ENCODE data around the gene PYGO2. TPM values are rescaled to one million over a fixed set of nuclear protein-coding genes. Genes with fewer than 3 reads are reported as not detected.

PYGO2 gene, protein sequence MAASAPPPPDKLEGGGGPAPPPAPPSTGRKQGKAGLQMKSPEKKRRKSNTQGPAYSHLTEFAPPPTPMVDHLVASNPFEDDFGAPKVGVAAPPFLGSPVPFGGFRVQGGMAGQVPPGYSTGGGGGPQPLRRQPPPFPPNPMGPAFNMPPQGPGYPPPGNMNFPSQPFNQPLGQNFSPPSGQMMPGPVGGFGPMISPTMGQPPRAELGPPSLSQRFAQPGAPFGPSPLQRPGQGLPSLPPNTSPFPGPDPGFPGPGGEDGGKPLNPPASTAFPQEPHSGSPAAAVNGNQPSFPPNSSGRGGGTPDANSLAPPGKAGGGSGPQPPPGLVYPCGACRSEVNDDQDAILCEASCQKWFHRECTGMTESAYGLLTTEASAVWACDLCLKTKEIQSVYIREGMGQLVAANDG
- total RNA-seq, result 7.7 and 18.3 TPM in 2 replicates

DNA sequence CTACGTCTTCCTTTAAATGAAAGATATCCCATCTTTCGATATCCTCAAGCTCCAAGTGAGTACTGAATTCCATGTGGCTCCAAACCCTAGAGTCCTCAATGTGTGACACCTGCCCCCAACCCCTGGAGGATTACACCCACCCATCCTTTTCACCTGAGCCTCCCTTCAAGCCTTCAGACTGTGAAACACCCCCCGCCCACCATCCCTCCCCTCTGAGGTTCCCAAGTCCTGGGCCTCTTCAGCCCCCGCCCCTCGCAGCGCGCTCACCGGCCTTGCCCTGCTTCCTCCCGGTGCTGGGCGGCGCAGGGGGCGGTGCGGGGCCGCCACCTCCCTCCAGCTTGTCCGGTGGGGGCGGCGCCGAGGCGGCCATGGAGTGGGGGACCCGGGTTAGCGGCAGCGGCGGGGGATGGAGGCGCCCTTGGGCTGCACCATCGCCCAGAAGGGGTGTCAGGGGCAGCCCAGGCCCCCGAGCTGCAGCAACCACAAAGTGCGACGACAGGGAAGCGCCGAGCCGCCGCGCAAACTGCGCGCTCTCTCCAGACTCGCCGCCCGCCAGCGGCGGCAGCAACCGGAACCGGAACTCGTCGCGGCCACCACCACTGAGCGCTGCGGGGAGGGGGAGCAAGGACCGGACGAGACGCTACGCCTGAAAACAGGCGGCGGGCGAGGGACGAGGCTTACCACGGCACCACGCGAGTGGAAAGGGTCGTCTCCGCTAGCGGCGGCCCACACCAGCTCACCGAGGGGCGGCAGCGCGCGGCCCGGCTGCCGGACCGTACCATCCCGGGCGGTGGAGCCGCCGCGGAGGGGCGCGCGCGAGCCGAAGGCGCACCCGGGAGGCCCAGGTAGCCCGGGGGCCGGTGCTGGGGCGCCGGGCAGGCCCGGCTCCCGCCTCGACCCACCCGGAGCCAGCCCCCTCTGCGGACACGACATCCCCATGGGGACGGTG is at the start of gene PYGO2:
TSS of gene PYGO2 (minus strand) at position 576 of the 949 bp plus-strand sequence. CDS start at position 370, 206 bp downstream.

DNA sequence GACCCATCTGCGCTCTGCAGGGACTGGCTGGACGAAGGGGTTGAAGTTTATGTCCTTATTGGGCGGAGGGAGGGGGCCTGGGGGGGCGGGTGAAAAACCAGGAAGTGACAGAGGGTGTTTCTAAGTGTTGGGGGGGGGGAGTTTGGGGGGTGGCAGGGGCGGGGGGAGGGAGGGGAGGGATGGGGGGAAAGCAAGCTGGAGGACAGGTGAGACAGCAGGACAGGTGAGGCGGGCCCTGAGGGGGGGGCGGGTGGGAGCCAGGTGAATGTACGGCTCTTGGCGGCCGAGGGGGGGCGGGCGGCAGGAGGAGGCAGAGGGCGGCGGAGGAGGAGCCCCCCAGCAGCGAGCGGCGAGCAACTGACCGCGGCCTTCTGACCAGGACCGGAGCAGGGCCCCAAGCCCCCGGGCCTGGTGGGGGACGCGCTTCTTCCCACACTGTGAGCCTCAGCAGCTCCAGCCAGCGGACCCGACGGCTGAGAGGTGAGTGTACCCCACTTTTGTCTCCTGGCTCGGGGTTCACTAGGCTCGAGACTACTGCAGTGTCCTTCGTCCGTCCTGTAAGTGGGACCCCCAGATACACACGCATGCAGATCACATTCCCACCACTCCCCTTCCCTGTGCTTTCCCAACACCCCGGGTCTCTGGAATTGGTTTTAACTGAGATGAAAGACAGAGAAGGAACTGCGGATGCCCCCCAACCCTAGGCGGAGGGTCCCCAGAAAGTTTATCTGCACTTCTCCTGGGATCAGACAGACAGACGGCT is 41.1 kb upstream of the PYGO2 start, which contains the start of gene ZBTB7B:
TSS of gene ZBTB7B (plus strand) at position 339 of the 763 bp plus-strand sequence. CDS start 11,859 bp downstream, outside the sequence.

DNA sequence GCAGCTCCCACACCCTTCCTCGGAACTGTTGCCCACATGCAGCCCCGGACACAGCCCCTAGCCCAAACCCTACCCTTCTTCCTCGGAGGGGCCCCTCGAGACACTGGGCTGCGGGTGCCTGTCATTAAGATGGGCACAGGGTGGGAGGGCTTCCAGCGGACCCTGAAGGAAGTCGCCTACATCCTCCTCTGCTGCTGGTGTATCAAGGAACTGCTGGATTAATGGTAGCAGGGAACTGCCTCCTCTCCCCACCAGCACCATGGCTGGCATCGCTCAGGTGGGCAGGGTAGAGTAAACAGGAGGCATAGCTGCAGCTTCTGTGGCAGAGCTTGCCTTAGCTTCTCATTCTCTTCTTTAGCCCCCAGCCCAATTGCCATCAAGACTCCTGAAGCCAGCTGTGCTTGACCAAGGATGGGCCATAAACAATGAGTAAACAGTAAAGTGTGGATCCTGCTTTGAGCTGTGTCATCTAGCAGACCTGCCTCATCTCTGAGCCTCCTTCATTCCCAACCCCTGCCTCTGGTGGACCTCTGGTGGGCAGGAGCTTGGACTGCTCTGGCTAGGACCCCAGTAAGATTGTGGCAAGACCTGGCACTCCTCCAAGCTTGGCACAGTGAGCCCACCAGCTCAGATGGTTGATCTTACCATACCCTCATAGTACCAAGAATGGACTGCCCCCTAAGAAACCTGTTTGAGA is 32.1 kb upstream of the PYGO2 start, which contains the start of gene LENEP:
TSS of gene LENEP (plus strand) at position 15 of the 697 bp plus-strand sequence. CDS start at position 37, 22 bp downstream.

DNA sequence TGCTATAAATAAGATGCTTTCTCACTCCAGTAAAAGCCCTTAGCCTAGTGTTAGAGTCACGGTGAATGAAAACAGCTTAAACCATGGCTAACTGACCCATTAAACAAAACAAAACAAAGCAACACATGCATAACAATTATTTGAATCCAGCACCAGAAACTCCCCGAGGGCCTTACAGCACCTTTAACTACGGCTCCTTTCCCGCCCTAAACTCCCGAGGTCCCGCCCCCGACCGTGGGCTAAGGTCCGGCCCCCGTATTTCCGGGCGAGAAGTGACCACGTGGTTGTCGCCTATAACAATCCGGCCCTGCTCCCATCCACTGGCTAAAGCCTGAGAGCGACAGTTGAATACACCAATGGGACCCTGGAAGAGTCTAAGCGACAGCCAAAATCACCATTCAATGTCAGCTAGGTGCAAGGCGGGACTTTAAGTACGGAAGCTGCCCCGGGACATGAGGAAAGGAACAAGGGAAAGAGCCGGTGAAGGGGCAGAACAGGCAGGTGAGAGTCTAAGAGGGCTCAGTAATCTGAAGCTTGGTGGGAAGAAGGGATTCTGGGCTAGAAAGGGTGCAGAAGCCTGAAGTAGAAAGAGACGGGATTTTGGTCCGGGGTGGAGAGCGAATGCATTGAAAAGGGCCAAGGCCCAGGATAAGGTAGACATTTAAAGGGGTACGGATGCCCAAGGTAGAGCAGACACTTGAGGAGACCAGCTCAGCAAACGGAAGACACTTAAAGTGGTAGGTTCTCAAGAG is 21.5 kb upstream of the PYGO2 start, which contains the start of gene FLAD1:
TSS of gene FLAD1 (plus strand) at position 448 of the 752 bp plus-strand sequence. CDS start 351 bp downstream, outside the sequence.

DNA sequence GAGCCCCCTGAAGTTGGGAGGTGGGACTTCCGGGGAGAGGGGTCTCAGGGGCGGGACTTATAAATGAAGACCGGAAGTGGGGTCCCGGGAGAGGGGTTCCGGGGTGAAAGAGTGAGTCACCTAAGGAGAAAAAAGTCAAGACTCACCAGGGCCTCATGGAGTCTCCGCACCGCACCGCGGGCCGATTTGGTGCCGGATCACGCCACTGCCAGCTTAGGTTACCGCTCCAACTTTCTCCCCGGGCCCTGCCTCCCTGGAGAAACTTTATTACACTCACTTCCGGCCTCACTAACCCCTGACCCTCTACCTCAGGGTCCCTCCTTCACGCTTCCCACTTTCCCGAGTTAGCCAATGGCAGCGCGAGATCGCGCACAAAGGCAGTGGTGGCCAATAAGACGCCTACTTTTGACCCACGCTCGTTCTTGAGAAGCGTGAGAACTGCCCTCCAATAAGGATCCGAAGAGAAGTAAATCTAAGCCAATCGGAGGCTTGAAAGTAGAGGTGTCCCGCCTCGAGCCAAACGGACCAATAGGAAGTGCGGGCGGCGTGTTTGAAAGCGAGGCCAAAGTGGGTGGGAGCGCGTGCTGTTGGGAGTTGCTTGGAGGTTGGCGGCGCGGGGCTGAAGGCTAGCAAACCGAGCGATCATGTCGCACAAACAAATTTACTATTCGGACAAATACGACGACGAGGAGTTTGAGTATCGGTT is 12.7 kb upstream of the PYGO2 start, which contains the start of gene CKS1B:
TSS of gene CKS1B (plus strand) at position 580 of the 706 bp plus-strand sequence. CDS start at position 645, 65 bp downstream.

DNA sequence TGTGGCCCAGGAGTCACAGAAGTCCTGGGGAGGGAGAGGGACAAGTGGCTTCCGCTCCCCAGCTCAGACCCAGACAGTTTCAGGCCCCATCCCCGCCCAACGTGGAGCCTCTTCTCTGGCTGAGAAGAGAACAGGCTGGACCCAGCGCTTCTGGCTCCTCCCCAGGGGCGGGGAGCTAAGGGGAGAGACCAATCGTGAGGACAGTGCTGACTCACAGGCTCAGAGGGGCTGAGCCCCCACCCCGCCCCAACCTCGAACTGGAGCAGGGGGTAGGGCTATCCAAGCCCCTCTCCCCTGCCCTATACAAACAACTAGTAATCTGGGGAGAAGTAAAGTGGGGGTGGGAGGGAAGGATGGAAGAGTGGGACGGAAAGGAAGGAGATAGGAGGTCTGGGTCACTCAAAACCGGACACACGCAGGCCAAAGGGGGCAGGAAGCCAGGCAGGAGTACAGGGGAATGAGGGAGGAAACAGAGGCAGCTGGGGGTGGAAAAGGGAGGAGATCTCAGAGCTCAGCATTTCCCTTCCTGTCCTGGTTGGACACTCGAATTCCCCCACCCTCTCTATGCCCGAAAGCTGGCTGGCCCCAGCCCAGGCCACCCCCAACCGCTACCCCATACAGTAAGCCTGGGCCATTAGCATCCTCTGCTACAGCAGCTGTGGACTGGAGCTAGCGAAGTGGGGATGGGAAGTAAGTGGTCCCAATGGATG is 9.2 kb upstream of the PYGO2 start, which contains the start of gene SHC1:
TSS of gene SHC1 (minus strand) at position 117 of the 710 bp plus-strand sequence. CDS start 221 bp downstream, outside the sequence.

DNA sequence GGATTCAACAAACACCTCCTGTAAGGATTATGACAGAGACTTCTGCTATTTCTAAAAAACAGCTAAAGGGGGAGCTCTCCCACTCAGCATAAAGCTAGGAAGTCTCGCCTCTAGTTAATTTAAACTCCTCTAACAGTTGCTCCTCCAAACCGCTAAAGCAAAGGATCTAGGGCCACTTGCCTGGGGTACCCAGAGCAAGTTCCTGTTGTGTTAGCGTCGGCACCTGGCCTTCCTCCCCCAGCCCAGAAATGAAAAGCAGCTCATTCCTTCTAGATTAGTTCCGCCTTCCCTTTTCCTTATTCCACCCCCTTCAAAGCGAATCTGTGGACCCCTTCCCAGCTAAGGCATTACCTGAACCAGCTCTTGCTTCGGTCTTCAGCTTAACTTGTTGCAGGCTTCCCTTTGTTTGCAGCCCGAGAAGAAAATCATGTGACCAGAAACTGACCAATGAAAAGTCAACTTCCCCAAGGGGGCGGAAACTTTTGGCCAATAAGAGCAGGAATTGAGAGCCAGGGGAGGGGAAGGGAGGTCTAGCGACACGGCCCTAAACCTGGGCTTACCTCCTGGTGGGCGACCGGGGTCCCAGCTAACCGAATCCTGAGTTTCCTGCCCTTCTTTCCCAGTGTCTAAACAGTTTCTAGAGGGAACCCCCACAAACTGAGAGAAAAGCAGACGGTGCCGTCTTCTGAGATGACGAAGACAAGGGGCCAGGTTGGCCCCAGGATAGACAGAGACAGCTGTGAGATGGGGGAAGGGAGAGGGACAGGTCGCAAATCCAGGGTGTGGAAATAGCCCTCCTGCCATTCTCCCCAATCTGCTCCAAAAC is 5.7 kb downstream of the PYGO2 start, which contains the start of gene PBXIP1:
TSS of gene PBXIP1 (minus strand) at position 382 of the 826 bp plus-strand sequence. CDS start 2,378 bp downstream, outside the sequence.

DNA sequence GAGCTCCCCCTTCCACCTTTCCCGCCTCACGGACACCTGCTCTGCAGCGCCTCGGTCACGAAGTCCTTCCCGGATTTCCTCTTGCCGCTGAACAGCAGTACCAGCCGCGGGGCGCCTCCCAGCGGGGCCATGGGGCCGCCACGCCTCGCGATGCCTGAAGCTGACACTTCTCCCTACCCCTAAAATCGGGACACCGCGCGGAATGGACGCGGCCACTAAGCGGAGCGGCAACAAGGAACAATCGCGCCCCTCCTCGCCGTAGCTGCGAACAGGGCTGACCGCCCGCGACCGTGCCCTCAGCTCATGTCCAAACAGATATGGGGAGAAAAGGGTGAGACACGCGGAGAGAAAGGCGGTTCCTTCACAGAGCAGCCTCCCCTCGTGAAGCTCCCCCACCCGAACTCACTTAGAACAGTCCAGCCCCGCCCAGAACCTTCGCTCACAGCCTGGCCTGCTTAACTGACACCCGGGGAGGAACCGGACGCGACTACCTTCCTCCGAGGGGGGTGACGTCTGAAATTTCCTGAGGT is 25.0 kb downstream of the PYGO2 start, which contains the start of gene PMVK:
TSS of gene PMVK (minus strand) at position 165 of the 530 bp plus-strand sequence. CDS start at position 131, 34 bp downstream.

Other genes with a start within 250 kb of the PYGO2 start
- 0.16 and 1.5 TPM in 2 replicates for gene KCNN3, start 91.5 kb downstream of the PYGO2 start, total RNA-seq
- gene PMVK, start 25.1 kb downstream of the PYGO2 start, total RNA-seq, result 8.6 and 10.6 TPM in 2 replicates
- gene PBXIP1, start 5.7 kb downstream of the PYGO2 start, total RNA-seq, result 74.6 and 104 TPM in 2 replicates
- 159 and 342 TPM in 2 replicates for gene SHC1, start 9.0 kb upstream of the PYGO2 start, total RNA-seq
- 56.2 and 86.6 TPM in 2 replicates for gene CKS1B, start 12.9 kb upstream of the PYGO2 start, total RNA-seq
- gene FLAD1, start 21.6 kb upstream of the PYGO2 start, total RNA-seq, result 16.8 and 25.1 TPM in 2 replicates
- 0.76 TPM in 1 of 2 replicates, not detected in the other for gene LENEP, start 31.8 kb upstream of the PYGO2 start, total RNA-seq
- 7.6 and 11.1 TPM in 2 replicates for gene ZBTB7B, start 41.0 kb upstream of the PYGO2 start, total RNA-seq
- under 0.01 and 0.13 TPM in 2 replicates for gene DCST2, start 72.0 kb upstream of the PYGO2 start, total RNA-seq
- not detected in 2 replicates for gene DCST1, start 72.0 kb upstream of the PYGO2 start, total RNA-seq
- gene ADAM15, start 89.5 kb upstream of the PYGO2 start, total RNA-seq, result 241 and 324 TPM in 2 replicates
- 4.2 and 13.6 TPM in 2 replicates for gene EFNA4, start 102.0 kb upstream of the PYGO2 start, total RNA-seq
- gene EFNA3, start 117.1 kb upstream of the PYGO2 start, total RNA-seq, result 1.3 and 1.8 TPM in 2 replicates
- 99.7 and 161 TPM in 2 replicates for gene EFNA1, start 166.1 kb upstream of the PYGO2 start, total RNA-seq
- 22.8 and 26.1 TPM in 2 replicates for gene SLC50A1, start 174.1 kb upstream of the PYGO2 start, total RNA-seq
- 20.9 and 56.7 TPM in 2 replicates for gene DPM3, start 178.7 kb upstream of the PYGO2 start, total RNA-seq
- gene KRTCAP2, start 211.5 kb upstream of the PYGO2 start, total RNA-seq, result 96.2 and 98.4 TPM in 2 replicates
- gene TRIM46, start 212.1 kb upstream of the PYGO2 start, total RNA-seq, result 1.6 and 4.5 TPM in 2 replicates
- gene THBS3, start 246.1 kb upstream of the PYGO2 start, total RNA-seq, result 9.4 and 18.5 TPM in 2 replicates
- 30.3 and 31.6 TPM in 2 replicates for gene MTX1, start 246.9 kb upstream of the PYGO2 start, total RNA-seq

All from bladder microvascular endothelial cell (primary cell).